HFF-Myc (cell line): ENCODE data around the gene UBE2N.
"Not testable (repeated sequence)": the region's sequence is repeated elsewhere in the genome, so short reads cannot be mapped to it uniquely, and the experiment has no call there.

Experiments used
- DNase-seq: peaks from one replicate; pipeline ENCODE4 v3.0.0-alpha.2; 2011; ENCODE audit warnings: low read depth; ENCODE audit errors: extremely low read depth
- H3K4me3 ChIP-seq: replicated peaks from 2 replicates; pipeline ENCODE4 v1.5.1; 2011; ENCODE audit warnings: low read depth, mild to moderate bottlenecking, control low read depth, low read length
- CTCF ChIP-seq: IDR thresholded peaks from 2 replicates; pipeline ENCODE4 v1.5.1; 2012; ENCODE audit warnings: mild to moderate bottlenecking, low read depth, low read length, control low read depth; ENCODE audit errors: missing control alignments

The UBE2N gene

GRCh38 chr12:93413064-93413463, 28.7 kb downstream of the UBE2N start:
- DNase-seq = no peak
- TF ChIP-seq CTCF = no peak
- H3K4me3 ChIP-seq = no peak overlapping the region

GRCh38 chr12:93412396-93412795, 29.4 kb downstream of the UBE2N start:
- not testable (repeated sequence) for H3K4me3 ChIP-seq, DNase-seq

GRCh38 chr12:93411060-93411459, 30.7 kb downstream of the UBE2N start:
- not testable (repeated sequence) for H3K4me3 ChIP-seq, DNase-seq

- not testable (repeated sequence) for H3K4me3 ChIP-seq, DNase-seq
Observed at GRCh38 chr12:93409343-93410187, 32.2 kb downstream of the UBE2N start.

GRCh38 chr12:93408813-93409212, 32.9 kb downstream of the UBE2N start:
- H3K4me3 ChIP-seq = no peak overlapping the region
- TF ChIP-seq CTCF = no peak
- DNase-seq = no peak

- no peak for DNase-seq
- no peak overlapping the region for H3K4me3 ChIP-seq
- no peak for TF ChIP-seq CTCF
Observed at GRCh38 chr12:93407963-93408283, 33.8 kb downstream of the UBE2N start.

GRCh38 chr12:93407054-93407962, 34.4 kb downstream of the UBE2N start:
- H3K4me3 ChIP-seq = no peak overlapping the region
- TF ChIP-seq CTCF = no peak
- DNase-seq = no peak

- no peak for DNase-seq
- H3K4me3 ChIP-seq = no peak overlapping the region
- TF ChIP-seq CTCF = no peak
Observed at GRCh38 chr12:93404961-93405849, 36.5 kb downstream of the UBE2N start.
